GM13976 (cell line): ENCODE results near the gene TEX101.

Experiments
- DNase-seq: peaks from one replicate; pipeline ENCODE4 v3.0.0; 2012; ENCODE audit warnings: low spot score
- CTCF ChIP-seq: IDR thresholded peaks from 2 replicates; pipeline ENCODE4 v1.5.1; 2012; ENCODE audit warnings: borderline replicate concordance, mild to moderate bottlenecking; ENCODE audit not compliant: insufficient read depth; ENCODE audit errors: extremely low read depth, missing control alignments, control extremely low read depth
- in situ Hi-C: fragments of 300-500 bp; cut with MboI; formaldehyde crosslinking; loops from one replicate; pipeline ENCODE4 v1.12.0; 2022; ENCODE audit warnings: low sequenced_read_pairs, mixed read lengths, inconsistent platforms; ENCODE audit not compliant: unreplicated experiment

TEX101 gene

GRCh38 chr19:43462785-43463380 is 48.2 kb downstream of the TEX101 start:
- no peak for DNase-seq
- in situ Hi-C loops, result no loop called here
- no peak for TF ChIP-seq CTCF

DNA sequence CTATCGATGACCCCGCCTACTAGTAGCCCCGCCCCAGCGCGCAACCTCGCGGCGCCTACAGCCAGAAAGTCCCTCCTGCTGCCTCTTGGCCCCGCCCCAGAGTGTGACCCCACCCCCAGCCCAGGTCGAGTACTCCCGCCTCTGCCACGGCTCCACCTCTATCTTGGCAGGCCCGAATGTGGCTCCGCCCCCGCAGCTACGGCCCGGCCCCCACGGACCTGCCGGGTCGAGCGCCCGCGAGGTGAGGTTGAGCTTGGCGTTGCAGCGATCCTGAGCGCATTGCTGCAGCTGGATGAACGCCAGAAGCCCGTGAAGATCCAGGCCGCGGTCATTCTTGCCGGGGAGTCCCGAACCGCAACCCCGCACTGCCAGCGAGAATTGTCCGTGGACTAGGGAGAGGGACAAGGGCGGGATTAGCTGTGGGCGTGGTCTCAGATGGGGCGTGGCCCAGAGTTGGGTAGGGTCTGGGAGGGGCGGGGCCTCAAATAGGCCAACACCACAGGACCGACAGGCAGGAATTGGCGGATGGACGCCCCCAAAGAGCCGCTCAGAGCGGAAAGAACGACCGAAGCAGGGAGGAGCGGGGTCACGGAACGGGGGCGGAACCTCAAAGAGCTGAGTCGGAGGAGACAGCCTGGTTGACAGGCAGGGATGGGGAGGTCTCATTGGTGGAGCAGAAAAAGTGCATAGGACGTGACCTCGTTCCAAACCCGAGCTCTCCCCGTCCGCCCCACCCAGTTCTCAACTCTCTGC is 48.9 kb downstream of the TEX101 start:
- peak; percentile 100 for DNase-seq
- TF ChIP-seq CTCF, result no peak
- in situ Hi-C loops, result no loop called here

- in situ Hi-C loops, result no loop called here
Measured at GRCh38 chr19:43464134-43464775, 49.6 kb downstream of the TEX101 start.

GRCh38 chr19:43465468-43466120 is 50.9 kb downstream of the TEX101 start, which contains the start of gene LYPD3:
Gene LYPD3, minus strand, starts transcription at chr19:43465608. Its CDS starts 37 bp downstream, at chr19:43465571.
- DNase-seq, result no peak
- no peak for TF ChIP-seq CTCF
- in situ Hi-C loops, result no loop called here

More at GRCh38 chr19:43464134-43464775, 49.6 kb downstream of the TEX101 start:
- no peak for TF ChIP-seq CTCF
- DNase-seq, result peak; percentile 87

DNA sequence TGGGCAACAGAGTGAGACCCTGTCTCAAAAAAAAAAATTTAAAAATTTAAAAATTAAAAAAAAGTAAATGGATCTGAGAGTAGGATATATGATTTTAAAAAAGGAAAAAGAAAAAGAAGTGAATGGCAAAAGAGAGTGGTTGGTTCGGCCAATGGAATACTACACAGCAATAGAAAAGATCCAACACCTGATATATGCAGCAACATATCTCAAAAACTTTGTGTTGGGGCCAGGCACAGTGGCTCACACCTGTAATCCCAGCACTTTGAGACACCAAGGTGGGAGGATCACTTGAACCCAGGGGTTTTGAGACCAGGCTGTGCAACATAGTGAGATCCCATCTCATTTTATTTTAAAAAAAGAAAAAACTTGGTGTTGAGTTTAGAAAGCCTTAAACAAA is 52.1 kb downstream of the TEX101 start:
- DNase-seq, result no peak
- in situ Hi-C loops, result no loop called here
- TF ChIP-seq CTCF, result no peak

GRCh38 chr19:43467276-43467675 is 52.6 kb downstream of the TEX101 start:
- no peak for DNase-seq
- in situ Hi-C loops, result no loop called here
- TF ChIP-seq CTCF, result no peak
